HG02798 (cell line): ENCODE results near the gene GPC4.

Experiments used
- ATAC-seq: cut with Tn5 transposase; IDR thresholded peaks from one replicate; pipeline ENCODE4 v1.9.1; 2021; ENCODE audit warnings: mild to moderate bottlenecking; ENCODE audit not compliant: unreplicated experiment, poor library complexity

Gene GPC4

DNA sequence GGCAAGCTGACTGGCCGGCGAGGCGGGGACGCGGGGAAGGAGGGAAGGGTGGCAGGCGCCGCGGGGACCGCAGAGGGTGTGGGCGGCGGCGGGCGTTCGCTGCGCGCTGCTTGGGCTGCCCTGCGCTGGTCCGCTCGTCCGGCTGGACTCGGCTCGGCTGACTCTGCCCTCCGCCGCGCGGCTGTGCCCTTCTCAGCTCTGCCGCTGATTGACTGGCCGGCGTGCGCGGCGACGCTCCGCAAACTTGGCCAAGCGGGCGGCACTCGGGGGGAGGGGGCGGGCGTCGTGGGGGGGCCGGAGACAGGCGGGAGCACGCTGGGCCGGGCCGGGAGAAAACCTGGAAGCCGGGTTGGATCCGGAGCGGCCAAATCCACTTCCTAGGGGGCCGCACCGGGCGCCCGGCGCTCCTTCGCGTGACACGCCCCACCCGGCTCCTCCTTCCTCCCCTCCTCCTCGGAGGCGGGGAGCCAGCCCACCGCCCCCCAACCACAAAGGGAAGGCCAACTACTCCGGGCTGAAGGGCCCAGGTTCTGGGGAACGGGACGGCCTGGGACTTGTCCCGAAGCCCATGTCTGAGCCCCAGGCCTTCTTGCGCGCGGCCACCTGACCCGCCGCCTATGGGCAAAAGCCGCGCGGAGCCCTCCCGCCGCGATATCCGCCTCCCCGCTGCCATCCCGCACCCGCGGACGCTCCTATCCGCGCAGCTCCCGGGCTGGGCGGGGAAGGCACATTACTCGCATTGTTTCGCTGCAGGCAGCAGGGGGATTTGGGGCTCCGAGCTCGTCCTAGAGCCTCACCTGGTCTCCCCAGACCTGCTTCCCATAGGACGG, at the start of gene GPC4:
Gene GPC4 (minus strand): TSS at position 214 of the 830 bp plus-strand sequence. CDS start 524 bp downstream, outside the sequence.
- ATAC-seq = no peak

DNA sequence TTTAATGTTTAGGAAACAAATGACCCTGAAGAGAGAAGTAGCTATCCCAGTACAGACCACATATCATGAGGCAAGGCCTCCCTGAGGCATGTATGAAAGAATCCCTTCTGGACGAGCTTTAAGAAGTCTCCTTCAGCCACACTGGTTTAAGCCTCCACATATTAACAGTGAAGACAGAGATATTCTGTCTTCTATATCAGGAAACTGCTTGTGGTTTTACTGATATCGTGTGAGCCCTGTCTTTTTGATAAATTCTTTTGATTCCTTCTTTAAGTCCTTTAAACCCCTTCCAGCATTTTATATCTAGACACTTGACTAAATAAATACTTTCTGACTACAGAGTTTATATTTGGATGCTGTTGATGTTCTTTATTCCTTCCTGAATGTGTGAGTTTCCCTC, 45.9 kb upstream of the GPC4 start:
- ATAC-seq = no peak

- ATAC-seq = no peak
Observed at GRCh38 chrX:133454924-133455323, 39.6 kb upstream of the GPC4 start.

DNA sequence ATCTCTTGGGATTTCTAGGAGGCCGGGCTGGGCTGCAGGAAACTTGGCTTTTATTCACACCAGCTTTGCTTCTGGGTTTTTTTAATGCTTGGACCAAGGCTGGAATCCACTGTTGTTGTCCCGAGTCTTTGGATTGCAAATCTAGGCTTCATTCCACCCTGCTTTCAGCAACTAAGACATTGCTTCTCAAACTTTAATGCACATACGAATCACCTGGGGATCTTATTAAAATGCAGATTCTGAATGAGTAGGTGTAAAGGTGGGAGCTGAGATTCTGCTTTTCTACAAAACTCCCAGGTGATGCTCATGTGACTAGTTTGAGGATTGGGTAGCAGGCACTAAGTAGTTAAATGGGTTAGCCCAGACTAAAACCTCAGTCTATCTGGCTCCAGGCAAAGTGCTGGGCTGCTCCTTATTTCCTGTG, 39.2 kb upstream of the GPC4 start:
- no peak for ATAC-seq

DNA sequence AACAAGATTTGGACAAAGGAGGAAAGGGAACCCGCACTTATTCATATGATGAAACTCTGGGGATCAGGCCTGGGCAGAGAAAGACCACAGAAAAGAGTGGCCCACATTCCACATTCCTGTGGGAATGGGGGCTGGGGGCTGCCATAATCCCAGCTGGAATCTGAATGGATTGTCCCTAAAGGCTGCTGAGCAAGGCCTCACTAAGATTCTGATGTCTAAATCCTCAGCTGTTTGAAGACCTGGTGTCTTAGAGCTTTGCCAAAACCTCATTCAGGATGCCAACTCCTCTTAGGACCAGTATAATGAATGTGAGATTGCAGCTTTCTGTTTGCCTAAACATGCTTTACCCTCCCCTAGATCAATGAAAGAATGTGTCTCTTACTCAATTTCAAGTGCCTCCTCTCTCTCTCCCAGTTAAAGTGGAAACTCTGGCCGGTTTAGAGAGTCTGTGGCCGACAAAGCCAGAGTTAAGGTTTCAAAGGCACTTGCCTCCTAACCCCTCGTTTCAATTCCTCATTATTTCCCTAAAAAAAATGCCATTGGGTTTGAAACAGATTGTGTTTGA, 33.3 kb upstream of the GPC4 start:
- ATAC-seq = no peak

- no peak for ATAC-seq
Observed at GRCh38 chrX:133444952-133445831, 29.9 kb upstream of the GPC4 start.

DNA sequence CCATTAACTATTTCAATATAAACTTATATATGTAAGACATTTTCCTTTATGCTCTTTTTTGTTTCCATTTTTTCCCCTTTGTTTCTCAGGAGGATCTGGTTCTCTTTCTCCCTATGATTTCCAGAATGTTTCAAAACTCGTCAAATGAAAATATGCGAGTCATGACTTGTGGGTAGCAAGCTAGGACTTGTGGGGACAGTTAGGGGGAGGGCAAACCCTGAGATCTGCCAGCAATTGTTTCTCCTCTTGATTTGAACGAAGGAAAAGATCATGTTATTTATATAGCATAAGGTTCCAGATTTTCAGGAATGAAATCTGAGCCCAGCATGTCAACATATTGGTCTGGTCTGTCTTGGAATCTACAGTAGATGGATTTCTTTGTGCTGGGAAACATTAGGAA, 28.9 kb upstream of the GPC4 start:
- ATAC-seq = no peak

GRCh38 chrX:133440797-133441163, 25.5 kb upstream of the GPC4 start:
- ATAC-seq = no peak

DNA sequence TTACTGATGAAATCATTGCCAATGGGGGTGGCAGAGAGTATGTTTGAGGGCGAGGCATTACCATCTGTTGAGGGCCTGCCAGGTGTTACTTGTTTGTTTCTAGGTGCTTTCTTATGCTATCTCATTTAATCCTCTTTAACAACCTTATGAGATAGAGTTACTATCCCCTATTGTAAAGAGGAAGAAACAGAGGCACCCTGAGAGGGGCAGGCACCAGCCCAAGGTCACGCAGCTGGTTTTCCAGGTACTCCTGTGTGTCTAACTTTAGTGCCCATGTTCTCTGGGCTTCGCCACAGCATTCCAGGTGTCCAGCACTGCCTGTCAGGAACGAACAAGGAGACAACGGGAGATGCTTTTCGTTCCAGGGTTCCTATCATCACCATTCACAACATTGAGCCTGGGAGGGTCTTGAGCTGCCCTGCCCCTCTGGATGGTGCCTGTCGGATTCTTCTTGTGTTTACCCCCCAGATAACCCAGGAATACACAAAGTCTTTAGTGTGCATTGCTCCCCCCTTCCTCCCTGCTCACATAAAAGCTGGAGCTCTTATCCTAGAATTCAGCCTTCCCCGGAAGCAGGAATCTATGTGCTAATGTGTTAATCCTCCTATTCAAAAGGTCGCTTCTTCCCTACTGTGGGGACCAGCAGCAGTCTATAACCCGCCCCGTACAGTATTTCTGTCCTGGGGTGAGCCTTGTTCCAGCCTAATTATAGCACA, 24.9 kb upstream of the GPC4 start:
- ATAC-seq = no peak

DNA sequence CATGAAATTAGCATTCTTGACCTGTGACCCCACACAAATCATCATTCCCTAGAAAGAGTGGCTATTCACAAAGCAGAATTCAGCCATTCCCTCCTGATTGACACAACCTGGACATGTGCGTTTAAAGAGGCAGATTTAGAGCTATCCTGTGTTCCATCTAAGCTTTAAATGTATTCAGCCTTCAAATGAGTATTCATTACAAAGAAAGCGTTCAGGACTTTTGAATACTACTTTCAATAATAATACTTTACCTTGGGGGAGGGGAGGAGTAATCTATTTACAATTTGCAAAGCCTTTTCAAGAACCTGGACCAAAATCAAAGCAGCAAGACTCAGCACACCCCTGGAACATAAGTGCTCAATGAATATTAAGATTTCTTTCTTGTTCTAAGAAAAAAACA, 22.5 kb upstream of the GPC4 start:
- ATAC-seq = no peak

DNA sequence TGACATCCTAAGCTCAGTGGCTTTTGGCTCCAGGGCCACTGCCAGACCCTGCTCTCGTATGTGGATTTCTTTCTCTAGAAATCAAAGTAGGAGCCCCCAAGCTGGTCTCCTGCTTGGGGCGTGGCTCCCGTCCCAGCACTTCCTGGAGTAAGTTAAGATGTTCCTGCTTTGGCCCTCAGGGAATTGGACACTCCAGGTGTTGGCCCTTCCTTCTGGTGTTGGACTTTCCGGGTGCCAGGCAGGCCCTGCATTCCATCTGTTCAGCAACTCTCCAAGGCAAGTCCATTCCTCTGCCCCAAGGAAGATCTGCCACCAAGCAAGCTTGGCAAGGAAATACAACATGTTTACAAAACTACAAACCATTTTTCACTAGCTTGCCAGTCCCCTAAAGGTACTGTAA, 22.1 kb upstream of the GPC4 start:
- no peak for ATAC-seq

GRCh38 chrX:133435544-133436124, 20.3 kb upstream of the GPC4 start:
- ATAC-seq = no peak

DNA sequence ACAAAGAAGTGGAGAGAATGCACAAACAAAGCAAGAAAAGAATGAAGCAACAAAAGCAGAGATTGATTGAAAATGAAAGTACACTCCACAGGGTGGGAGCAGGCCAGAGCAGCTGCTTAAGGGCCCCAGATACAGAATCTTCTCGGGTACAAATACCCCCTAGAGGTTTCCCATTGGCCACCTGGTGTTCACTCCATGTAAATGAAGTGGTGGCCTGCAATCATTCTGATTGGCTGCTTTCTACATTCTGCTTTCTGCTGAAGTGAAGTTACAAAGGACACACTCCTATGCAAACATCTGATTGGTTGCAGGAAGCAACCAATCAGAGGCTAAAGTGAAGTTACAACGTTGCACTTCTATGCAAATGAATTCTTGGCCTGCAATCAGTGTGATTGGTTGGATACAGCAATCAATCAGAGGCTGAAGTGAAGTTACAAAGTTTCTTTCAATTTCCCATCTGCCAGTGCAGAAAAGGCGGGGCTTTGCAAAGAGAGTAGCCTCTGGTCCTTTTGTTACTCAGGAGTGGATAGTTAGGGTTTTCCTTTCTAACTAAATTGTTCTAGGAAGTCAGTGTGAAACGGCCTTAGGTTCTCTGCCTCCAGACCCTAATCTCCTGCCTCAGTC, 19.0 kb upstream of the GPC4 start:
- no peak for ATAC-seq

- no peak for ATAC-seq
Observed at GRCh38 chrX:133419911-133420310, 4.6 kb upstream of the GPC4 start.

- ATAC-seq = no peak
Observed at GRCh38 chrX:133418588-133418987, 3.3 kb upstream of the GPC4 start.

- no peak for ATAC-seq
Observed at GRCh38 chrX:133417364-133417763, 2.1 kb upstream of the GPC4 start.

DNA sequence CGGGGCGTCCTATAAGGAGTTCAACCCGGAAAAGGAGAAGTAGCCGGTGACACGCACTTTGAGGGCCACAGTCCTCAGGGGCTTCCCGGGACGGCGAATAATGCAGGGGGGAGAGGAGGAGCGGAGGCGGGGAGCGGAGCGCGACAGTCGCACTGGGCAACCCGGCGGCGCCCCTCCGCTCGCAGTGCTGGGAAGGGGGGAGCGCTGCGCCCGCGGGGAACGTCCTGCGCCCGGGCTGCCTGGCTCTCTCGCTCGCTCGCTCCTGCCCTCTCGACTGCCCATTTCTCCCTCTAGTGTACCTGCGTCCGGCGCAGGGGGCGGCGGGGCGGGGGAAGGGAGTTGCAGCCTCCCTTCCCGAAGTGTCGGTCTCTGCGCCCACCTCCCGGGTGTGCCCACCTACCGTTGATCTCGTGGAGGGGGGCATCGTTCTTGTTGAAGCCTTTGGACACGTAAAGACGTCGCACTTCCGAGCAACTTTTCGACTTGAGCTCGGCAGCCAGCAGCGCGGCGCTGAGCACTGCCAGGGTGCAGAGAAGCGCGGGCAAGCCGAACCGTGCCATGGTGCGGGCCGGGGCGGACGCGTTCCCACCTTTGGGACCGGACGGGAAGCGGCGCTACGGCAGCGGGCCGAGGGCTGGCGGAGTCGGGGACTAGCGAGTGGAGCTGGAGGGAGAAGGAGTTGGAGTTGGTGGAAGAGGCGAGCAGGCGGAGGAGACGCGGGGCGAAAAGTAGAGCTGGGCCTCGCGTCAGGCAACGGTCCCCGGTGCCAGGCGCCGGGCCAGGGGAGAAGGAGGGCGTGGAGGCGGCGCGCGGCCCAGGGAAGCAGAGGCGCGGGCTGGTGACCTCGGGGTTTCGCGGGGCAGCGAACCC, 648 bp downstream of the GPC4 start:
- ATAC-seq = no peak

- no peak for ATAC-seq
Observed at GRCh38 chrX:133413218-133413925, 1.9 kb downstream of the GPC4 start.
